GM21619 (cell line): ENCODE results near the gene BCO1.
A peak's percentile ranks its signal among the peaks of the same experiment; 100 is the strongest.
"Not testable (repeated sequence)": the region's sequence is repeated elsewhere in the genome, so short reads cannot be mapped to it uniquely, and the experiment has no call there.

Source experiments
- ATAC-seq: cut with Tn5 transposase; IDR thresholded peaks from one replicate; pipeline ENCODE4 v1.9.1; 2021; ENCODE audit not compliant: unreplicated experiment

BCO1 gene, protein sequence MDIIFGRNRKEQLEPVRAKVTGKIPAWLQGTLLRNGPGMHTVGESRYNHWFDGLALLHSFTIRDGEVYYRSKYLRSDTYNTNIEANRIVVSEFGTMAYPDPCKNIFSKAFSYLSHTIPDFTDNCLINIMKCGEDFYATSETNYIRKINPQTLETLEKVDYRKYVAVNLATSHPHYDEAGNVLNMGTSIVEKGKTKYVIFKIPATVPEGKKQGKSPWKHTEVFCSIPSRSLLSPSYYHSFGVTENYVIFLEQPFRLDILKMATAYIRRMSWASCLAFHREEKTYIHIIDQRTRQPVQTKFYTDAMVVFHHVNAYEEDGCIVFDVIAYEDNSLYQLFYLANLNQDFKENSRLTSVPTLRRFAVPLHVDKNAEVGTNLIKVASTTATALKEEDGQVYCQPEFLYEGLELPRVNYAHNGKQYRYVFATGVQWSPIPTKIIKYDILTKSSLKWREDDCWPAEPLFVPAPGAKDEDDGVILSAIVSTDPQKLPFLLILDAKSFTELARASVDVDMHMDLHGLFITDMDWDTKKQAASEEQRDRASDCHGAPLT

GRCh38 chr16:81238296-81239011, at the start of gene BCO1:
TSS of gene BCO1 (plus strand) at chr16:81238689. CDS start at chr16:81238909, 220 bp downstream.
- peak; percentile 72 for ATAC-seq

GRCh38 chr16:81189100-81189664, 49.3 kb upstream of the BCO1 start:
- ATAC-seq: no peak

- no peak for ATAC-seq
These were observed 47.8 kb upstream of the BCO1 start for GRCh38 chr16:81190667-81191066.

GRCh38 chr16:81195885-81196534, 42.5 kb upstream of the BCO1 start:
- ATAC-seq: no peak

DNA sequence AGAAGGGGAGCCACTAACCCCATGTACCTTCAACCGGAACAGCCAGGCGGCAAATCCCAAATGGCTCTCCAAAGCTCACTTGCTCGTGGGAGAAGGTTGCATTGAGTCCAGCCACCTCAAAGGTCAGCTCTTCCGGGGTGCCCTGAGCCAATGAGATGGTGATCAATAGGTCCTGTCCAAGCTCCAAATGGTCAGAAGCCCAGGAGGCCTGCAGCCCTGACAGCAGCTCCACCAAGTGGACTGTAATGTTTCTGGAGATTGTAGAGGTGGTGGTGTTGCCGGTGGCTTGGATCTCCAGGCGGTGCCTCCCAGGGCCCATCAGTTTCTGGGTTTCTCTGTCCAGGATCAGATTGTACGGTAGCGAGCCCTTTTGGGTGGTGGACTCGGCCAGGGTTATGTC, 39.9 kb upstream of the BCO1 start:
- ATAC-seq: no peak

DNA sequence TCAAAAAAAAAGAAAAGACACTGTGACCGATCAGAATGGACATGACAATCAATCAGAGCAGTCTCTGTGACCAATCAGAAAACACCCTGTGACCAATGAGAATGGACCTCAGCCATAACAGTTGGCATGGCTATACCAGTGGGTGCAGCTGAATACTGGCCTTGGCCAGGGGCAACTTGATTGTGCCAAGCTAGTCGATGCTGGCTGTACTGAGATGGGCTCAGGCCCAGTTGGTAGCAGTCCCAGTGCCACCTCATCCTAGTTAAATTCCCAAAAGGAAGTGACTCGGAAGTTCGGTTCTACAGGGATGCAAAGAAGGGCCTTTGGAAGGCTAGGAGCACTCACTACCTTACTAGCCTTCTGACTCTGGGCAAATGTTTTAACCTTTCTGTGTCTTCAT, 37.2 kb upstream of the BCO1 start:
- no peak for ATAC-seq

GRCh38 chr16:81204798-81205680, 33.5 kb upstream of the BCO1 start:
- ATAC-seq: no peak

DNA sequence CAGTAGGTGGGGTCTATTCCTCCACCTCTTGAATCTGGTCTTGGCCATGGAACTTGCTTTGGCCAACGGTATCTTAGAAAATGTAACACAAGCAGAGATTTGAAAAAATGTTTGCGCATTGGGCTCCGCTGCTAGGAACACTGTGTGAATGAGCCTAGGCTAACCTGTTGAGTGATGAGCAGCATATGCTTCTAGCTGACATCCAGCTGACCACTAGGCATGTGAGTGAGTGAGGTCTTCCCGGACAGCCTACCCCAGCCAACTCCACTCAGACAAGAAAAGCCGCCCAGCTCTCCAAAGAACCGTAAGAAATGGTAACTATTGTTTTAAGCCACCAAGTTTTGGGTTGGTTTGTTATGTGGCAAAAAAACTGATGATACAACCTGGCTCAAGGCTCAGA, 31.4 kb upstream of the BCO1 start:
- ATAC-seq: no peak

- ATAC-seq: no peak
These were observed 27.7 kb upstream of the BCO1 start for GRCh38 chr16:81210807-81211206.

DNA sequence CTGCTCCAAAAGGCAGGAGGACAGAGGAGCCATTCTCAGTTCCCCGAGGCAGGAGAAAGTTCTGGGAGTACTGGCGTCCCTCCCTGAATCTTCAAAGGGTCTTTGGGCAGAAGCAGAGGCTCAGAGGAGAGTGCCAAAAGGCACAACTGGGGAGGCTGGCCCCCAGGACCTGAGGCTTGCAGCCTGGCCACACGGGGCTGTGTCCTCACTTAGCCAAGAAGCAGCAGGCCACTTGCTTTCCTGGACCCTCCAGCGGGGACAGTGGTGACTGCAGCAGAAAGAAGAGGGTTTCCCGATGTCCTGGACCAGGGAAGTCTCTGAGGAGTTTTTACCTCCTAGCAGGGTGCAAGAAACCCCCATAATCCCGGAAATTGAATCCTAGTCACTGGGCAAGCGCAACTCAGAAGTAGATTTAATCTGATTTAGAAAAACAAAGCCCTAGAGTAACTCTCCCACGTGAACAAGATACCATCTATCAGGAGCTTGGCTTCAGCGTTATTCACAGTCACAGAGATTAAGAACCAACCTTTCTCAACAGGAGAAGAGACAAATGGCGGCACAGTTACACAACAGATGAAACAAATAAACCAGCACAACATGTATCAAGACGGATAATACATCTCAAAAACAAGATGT, 25.5 kb upstream of the BCO1 start:
- no peak for ATAC-seq

GRCh38 chr16:81214745-81215166, 23.7 kb upstream of the BCO1 start:
- no peak for ATAC-seq

GRCh38 chr16:81216114-81216513, 22.4 kb upstream of the BCO1 start:
- ATAC-seq: no peak

DNA sequence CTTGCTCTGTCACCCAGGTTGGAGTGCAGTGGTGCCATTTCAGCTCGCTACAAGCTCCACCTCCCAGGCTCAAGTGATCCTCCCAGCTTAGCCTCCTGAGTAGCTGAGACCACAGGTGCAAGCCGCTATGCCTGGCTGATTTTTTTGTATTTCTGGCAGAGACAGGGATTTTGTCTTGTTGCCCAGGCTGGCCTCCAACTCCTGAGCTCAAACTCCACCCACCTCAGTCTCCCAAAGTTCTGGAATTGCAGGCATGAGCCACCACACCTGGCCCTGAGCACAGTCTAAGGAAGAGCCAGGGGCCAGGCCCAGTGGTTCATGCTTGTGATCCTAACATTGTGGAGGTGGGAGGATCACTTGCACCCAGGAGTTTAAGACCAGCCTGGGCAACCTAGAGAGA, 21.8 kb upstream of the BCO1 start:
- ATAC-seq: no peak

GRCh38 chr16:81219151-81219550, 19.3 kb upstream of the BCO1 start:
- ATAC-seq: no peak

DNA sequence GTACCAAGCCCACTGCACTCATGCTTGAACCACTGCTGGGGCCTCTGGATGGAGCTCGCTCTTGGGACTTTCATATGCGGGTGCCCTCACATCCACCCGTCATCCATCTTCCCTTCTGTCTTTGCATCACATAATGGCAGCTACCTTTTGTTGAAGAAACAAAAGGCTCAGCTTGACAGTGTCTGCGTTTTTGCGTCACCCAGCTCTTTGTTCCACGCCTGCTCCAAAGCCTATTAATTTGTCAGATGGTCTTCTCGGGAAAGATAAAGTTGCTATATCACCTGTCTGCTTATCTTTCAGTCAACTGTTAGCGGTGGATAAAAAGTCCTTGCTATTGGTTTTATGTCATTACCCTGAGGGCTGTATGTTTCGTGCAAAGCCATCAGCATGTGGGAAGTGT, 18.1 kb upstream of the BCO1 start:
- ATAC-seq: no peak

- no peak for ATAC-seq
These were observed 16.8 kb upstream of the BCO1 start for GRCh38 chr16:81221731-81222130.

DNA sequence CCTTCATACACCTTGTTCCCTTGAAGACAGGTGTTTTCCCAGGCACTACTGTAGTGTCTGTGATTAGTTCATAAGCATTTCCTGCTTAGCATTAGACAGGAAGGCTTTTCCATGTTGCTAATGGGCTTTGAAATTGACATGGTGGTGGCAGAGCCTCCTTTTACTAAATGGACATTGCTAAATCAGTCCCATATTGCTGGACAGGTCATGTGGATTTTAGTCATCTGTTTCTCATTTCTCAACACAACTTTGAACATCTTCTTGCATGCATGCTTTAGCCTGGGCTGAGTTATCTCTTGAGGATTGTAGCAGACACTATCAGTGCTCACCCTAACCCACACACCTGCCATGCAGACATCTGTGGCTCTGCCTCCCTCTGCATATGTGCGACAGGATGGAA, 13.7 kb upstream of the BCO1 start:
- ATAC-seq: no peak

DNA sequence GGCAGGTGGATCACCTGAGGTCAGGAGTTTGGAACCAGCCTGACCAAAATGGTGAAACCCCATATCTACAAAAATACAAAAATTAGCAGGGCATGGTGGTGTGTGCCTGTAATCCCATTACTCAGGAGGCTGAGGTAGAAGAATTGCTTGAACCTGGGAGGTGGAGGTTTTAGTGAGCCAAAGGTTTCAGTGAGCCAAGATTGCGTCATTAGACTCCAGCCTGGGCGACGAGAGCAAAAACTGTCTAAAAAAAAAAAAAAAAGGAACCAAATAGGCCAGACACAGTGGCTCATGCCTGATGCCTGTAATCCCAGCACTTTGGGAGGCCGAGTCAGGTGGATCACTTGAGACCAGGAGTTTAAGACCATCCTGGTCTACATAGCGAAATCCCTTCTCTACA, 12.8 kb upstream of the BCO1 start:
- ATAC-seq: not testable (repeated sequence)

DNA sequence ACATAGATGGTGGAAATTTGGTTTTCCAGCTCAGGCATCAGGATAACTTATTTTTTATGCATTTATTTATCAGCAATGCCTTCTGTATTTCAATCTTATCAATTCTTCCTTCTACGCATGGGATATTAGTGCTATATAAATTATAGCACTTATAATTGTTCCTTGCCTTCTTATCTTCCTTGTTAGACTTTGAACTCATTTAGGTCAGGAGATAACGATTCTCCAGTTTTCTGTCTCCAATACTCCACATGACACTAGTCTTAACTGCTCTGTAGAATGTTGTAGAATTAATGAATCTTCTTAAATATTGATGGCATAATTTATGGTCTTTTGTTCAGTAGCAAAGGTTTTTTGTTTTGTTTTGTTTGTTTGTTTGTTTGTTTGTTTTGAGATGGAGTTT, 10.7 kb upstream of the BCO1 start:
- ATAC-seq: no peak

DNA sequence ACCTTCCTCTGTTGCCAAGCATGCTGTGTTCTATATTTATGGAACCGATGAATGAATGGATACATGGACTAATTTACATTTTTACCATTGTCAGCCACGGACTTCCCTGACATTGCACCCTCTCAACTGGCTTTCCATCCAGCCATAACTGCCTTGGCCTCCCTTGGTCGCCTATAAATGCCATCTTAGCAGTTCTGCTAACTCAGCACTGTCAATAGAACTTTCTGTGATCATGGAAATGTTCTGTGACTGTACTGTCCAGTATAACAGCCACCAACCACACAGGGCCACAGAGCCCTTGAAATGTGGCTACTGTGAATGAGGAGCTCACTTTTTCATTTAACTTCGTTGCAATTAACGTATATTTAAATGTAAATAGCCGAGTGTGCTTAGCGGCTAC, 8.7 kb upstream of the BCO1 start:
- no peak for ATAC-seq
